GM12892 (cell line): ENCODE results near the gene CINP.

ENCODE experiments used
- DNase-seq: peaks from one replicate; pipeline ENCODE4 v3.0.0; 2011; ENCODE audit not compliant: insufficient read length
- FAIRE-seq: peaks from 2 replicates; lab custom pipeline; 2011; peaks lifted over from hg19 to GRCh38; lab: Jason Lieb, UNC
- POLR2A ChIP-seq: IDR thresholded peaks from 2 replicates; pipeline ENCODE4 v1.6.1; 2011; ENCODE audit warnings: low read depth, low read length, control low read depth
- POLR2AphosphoS5 ChIP-seq: IDR thresholded peaks from 2 replicates; pipeline ENCODE4 v1.6.1; 2011; ENCODE audit warnings: low read depth, low read length, control low read depth
- TAF1 ChIP-seq: IDR thresholded peaks from 2 replicates; pipeline ENCODE4 v1.6.1; 2011; ENCODE audit warnings: low read depth, mild to moderate bottlenecking, control low read depth, low read length, borderline replicate concordance

Gene CINP

DNA sequence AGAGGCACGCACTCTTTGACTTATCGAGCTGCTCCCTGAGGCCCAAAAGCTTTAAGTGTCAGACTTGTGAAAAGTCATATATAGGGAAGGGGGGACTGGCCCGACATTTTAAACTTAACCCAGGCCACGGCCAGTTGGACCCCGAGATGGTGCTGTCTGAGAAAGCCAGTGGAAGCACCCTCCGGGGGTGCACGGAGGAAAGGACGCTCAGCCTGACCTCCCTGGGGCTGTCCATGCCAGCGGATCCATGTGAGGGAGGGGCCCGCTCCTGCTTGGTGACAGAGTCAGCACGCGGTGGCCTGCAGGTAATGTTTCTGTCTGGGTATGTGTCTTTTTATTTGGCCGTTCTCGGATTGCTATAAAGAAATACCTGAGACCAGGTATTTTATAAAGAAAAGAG, 36.1 kb downstream of the CINP start:
- TF ChIP-seq POLR2AphosphoS5 (no peak), TAF1 (no peak), POLR2A (no peak)
- no peak for DNase-seq
- FAIRE-seq: no peak

DNA sequence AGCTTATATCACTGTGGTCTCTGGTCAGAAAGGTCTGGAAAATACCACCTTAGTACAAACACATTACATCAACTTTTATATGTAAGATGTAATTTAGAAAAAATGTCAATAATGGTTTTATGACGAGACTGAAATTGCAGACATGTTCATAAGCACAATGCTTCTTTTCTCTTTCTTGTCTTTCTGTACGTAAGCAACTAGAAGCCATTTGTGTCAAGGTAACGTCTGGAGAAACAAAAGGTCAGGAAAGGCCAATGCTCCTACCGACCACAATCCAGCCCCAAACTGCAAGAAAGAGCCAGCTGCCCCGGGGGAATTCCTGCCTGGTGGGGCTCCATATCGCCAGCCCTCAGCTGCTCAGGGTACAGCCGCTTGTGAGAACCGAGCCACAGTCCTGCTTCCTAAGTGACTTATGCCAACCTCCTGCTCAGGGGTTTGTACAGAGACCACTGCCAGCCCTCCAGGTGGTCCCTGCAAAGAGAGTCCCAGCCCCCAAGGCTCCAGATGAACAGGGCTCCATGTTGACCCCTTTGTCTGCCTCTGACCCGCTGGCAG, 36.8 kb downstream of the CINP start:
- TF ChIP-seq POLR2A: no peak
- FAIRE-seq (no peak), DNase-seq (no peak)

DNA sequence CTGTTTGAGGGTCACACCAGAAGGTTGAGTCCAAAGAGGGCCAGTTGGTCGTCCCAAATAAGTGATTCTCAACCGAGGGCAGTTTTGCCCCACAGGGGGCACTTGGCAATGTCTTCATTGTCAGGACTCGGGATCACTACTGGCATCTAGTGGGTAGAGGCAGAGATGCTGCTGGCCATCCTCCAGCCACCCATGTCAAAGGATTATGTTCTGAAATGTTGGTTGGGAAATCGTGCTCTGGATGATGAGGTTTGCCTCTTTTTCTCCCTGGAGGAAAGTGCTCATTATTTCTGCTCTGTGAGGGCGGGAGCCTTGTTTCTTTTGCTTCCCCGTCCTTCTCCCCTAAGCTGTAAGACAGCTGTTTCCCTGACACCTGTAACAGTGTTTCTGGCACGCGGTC, 39.6 kb downstream of the CINP start:
- peak; percentile 70 for FAIRE-seq
- no peak for TF ChIP-seq TAF1
- TF ChIP-seq POLR2A: no peak
- TF ChIP-seq POLR2AphosphoS5: no peak
- no peak for DNase-seq

DNA sequence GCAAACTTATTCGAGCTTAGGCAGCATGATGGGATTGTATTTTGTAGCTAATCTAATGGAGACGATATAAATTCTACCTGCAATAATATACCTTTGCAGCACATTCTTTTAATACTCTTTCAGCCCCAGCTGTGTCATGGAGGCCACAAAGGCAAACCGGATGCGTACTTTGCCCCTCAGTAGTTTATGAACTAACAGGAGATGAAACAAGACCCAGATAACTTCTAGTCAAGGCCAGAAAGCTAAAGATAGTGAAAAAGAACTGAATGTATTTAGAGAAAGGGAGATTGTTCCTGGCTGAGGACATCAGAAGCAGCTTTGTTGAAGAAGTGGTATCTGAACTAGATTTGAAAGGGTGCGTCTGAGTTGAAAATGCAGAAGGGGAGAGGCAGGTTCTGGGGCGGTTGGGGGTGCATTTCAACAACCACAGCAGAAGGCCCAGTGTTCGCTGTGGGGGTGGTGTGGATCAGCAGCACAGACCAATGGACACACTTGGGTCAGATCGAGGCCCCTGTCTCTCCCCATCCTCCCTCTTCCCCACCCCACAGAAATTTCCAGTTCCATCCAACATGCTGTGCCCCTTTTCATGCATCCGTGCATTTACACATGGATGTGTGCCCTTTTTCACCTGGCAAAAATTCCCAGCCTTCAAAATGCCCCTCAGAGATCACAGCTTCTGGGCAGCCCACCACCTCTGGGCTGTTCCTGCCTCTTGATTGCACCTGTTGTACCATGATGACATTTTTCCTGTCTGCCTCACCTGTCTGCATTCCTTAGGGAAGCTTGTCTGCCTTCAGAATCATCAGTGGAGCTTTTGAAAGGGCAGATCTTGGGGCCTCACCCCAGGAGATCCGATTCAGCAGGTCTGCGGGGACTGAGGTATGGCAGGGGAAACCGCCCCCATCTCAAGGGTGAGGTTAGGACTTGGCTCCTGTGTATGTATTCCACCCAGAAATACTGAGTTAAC, 41.0 kb downstream of the CINP start:
- TF ChIP-seq TAF1 (no peak), POLR2AphosphoS5 (no peak), POLR2A (no peak)
- DNase-seq: no peak
- FAIRE-seq: no peak

DNA sequence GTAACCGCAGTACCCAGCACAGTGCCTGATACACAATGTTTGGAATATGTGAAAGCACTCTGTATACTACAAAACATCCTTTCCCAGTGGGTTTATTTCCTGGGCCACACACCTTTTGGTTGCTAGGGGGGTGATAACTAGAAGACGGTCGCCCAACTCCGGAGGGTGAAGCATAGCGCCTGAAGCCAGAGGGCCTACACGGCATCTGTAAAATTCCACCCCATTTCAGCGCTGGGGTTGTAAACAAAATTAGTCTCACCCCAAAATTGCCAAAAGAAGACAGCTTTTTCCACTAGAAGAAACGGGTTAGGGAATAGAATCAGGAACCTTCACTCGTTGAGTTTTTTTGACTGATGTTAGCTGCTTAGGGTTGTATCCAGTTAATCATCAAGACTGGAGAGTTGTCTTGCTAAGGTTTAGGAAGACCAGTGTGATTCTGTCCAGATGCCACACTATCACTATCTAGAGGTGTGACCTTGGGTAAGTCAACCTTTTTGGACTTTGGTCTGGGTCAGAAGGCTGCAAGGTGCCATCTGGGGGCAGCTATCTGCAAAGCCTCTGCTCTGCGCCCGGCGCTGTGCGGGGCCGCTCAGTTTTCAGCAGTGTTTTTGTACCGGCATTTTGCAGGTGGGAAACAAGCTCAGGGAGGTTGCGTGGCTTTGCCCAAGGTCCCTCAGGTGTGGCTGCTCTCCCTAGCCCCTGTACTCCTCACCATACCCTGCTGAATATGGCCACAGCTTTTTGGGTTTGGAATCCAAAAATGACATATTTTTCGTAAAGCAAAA, 41.8 kb downstream of the CINP start:
- FAIRE-seq (no peak), DNase-seq (no peak)
- TF ChIP-seq POLR2A (no peak), POLR2AphosphoS5 (no peak), TAF1 (no peak)

DNA sequence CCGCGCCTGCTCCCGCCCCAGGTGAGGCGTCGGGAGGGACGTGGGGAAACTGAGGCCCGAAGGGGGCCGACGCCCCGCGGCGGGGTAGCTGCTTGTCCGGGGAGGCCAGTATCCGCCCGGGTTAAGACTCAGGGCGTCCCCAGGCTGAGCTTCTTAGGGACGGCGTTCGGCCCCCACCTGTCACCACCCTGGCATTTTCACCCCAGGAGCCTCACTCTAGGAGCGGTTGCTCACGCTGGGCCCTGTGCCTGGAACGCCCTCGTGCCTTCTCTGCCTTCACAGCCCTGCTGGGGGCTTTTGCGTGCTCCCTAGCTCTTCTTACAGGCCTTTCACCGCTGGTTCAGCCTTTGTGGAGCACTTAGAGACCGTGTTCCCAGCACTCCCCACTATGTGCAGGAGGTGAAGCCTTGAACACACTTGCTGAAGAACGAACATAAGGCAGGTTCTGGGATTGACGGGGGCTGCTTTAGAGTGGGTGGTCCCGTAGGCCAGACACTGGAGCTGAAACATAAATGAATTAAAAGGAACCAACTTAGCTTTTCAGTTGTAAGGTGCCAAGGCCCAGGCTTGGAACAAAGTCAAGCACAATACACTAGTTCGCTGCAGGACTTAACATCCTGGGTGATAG, 42.5 kb downstream of the CINP start:
- DNase-seq: peak; percentile 48
- TF ChIP-seq POLR2AphosphoS5 (no peak), TAF1 (0 out of 2 replicates have a peak, but pooled peaks have one; percentile 37), POLR2A (no peak)
- peak; percentile 70 for FAIRE-seq

DNA sequence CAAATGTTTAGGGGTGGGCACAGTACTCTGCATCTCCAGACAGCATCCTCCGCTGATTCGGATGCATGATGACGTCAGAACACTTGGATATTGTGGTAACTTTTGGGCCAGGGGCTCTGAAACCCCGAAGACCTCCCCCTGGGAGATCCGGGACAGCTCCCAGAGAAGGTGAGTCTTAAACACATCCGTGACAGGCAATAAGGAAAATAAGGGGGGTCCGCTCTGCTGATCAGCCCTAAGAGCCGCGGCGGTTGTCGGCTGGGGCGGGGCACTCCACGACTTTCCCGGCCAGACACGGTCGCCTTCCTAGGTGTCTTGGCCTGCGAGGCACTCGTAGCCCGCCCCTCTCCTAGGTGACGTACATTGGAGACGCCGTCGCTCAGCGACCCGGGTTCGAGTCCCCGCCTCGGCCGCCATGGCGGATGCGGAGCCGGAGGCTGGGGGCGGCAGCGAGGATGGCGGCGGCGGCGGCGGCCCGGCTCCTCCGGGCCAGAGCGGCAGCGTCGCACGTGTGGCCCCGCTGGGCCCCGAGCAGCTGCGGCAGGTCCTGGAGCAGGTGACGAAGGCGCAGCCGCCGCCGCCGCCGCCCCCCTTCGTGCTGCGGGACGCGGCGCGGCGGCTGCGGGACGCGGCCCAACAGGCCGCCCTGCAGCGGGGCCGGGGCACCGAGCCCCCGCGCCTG, 43.2 kb downstream of the CINP start, which contains the start of gene ZNF839:
TSS of gene ZNF839 (plus strand) at position 396 of the 682 bp plus-strand sequence. CDS start at position 416, 20 bp downstream.
- peak; percentile 89 for DNase-seq
- FAIRE-seq: peak; percentile 84
- TF ChIP-seq POLR2A (peak; percentile 30; the same call in 1 of the 2 replicates), POLR2AphosphoS5 (no peak)

DNA sequence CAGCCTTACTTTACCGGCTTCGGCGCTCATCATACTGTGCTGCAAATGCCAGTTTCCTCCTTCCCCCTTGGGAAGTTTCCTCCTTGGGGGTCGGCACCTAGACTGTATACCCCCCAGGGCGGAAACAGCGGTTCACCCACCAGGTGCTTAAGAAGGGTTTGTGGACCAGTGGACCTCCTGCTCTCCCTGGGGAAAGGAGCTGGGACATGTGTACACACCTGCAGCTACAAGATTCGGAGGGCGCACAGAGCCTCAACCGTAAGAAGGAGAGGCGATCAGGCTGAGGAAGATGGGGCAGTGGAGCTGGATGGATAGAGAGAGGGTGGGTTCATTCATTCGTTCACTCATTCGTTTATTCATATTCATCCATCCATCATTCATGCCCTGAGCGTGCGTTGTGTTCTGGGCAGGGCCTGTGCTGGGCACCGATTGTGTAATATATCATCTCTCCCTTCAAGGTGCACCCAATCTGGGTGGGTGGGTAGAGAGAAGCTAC, 43.9 kb downstream of the CINP start:
- peak; percentile 17 for FAIRE-seq

DNA sequence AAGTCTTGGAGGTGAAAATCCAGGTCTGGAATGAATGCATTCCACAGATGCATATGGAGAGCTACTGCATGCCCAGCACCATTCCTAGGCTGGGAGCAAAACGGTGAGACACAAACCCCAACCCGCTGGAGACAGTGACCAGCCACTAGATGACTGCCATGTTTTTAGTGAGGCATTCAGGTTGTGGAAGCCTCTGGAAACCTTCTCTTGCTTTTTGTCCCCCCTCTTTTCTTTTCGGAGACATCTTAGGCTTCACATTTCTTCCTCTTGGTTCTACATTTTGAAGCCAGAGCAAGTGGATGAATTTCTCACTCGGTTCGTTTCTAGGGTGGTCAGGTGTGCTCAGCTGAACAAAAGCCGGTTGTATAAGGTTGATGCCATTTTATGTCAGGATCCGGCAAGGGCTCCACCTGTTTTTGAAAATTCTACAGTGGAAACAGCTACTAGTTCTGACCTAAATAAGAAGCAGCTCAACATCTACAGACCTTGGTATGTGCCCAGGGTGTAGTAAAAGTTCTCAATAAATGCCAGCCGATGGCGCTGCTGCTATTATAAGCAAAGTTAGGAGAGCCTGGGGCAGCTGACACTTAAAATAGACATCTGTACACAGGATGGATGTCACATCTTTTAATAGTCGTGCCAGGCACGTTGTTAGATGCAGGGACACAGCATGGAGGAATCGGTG, 45.0 kb downstream of the CINP start:
- FAIRE-seq (no peak), DNase-seq (no peak)
- TF ChIP-seq POLR2AphosphoS5 (no peak), POLR2A (no peak), TAF1 (no peak)

More for the DNA sequence above, 43.9 kb downstream of the CINP start:
- DNase-seq: no peak
- TF ChIP-seq POLR2A: no peak
- no peak for TF ChIP-seq POLR2AphosphoS5
- TF ChIP-seq TAF1: no peak

DNA sequence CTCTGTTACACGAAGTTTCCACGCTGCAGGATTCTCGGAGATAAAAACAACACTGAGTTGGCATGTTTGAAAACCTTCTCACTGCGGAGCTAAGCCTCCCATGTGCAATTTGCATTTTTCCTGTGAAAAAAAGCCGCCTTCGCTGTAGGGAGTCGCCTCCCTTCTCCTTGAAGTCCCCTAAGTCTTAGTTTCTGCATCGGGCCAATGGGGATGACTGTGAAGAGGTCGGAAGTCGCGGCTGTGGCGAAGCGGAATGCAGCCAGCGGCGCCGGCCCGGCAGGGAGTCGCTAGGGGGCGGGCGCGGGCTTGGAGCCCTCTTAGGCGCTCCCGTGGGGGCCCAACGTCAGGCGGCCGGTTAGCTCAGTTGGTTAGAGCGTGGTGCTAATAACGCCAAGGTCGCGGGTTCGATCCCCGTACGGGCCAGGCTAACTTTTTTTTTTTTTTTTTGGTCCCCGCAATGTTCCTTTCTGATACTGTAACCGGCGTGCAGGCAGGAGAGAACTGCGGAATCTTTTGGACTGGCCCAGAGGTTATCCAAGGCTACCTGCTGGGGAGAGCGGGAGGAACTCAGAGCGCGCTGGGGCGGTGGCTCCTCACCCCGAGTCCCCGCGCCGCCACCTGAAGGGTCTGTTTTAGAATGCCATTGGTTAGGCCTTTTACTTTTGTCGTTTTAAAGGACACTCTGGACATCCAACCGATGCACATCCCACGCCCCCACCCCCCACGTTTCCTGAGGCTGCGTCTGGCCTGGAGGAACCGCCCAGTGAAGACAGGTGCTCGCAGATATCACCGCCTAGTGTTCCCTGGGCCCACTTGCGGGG, 45.7 kb downstream of the CINP start:
- peak; percentile 85 for FAIRE-seq
- DNase-seq: peak; percentile 84
- TF ChIP-seq POLR2A (no peak), TAF1 (no peak), POLR2AphosphoS5 (no peak)
